ENCODE data around the gene TRPM6. TPM values are rescaled to one million over a fixed set of nuclear protein-coding genes. Genes with fewer than 3 reads are reported as not detected.
A peak's percentile ranks its signal among the peaks of the same experiment; 100 is the strongest.

TRPM6 gene
- total RNA-seq, 1 experiment from 2014 or later, result 1.4 TPM

DNA sequence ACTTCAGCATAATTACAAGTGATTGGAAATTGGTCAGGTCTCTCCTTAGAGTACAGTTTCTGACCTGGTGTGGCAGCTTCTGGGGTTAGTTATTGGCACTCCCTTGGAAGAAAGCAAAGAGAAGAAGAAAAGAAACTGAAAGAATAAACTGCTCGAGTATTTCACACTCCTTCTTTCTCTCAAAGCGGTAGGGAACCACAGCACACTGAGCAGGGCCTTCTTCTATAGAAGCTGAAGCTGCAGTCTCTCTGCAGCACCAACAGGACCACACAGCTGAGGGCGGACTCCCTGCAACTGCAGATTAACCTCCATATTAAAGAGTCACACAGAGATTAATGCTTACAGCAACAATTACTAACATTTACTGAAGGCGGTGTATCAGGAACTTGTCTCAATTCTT, 152.0 kb downstream of the TRPM6 start:
- TF ChIP-seq MYBL2 (CRISPR knock-in tag; IDR thresholded peaks at IDR 0.05) (no peak), SP1 (CRISPR knock-in tag; conservative IDR thresholded peaks at IDR 0.05) (no peak), CREB1 (CRISPR knock-in tag; IDR thresholded peaks at IDR 0.05) (no peak), TEAD4 (CRISPR knock-in tag; IDR thresholded peaks at IDR 0.05) (no peak), NR3C1 (CRISPR knock-in tag; conservative IDR thresholded peaks at IDR 0.05; ENCODE audit: low read depth) (no peak), JUN (CRISPR knock-in tag; IDR thresholded peaks at IDR 0.05) (no peak), SMAD3 (CRISPR knock-in tag; IDR thresholded peaks at IDR 0.05; ENCODE audit: borderline replicate concordance) (no peak), NR2C2 (CRISPR knock-in tag; IDR thresholded peaks at IDR 0.05) (no peak), SOX15 (CRISPR knock-in tag; IDR thresholded peaks at IDR 0.05) (no peak), ZNF396 (CRISPR knock-in tag; IDR thresholded peaks at IDR 0.05; ENCODE audit: borderline replicate concordance) (no peak), FOXJ3 (CRISPR knock-in tag; IDR thresholded peaks at IDR 0.05; ENCODE audit: borderline replicate concordance) (no peak)
- TF ChIP-seq, protein P1, sequence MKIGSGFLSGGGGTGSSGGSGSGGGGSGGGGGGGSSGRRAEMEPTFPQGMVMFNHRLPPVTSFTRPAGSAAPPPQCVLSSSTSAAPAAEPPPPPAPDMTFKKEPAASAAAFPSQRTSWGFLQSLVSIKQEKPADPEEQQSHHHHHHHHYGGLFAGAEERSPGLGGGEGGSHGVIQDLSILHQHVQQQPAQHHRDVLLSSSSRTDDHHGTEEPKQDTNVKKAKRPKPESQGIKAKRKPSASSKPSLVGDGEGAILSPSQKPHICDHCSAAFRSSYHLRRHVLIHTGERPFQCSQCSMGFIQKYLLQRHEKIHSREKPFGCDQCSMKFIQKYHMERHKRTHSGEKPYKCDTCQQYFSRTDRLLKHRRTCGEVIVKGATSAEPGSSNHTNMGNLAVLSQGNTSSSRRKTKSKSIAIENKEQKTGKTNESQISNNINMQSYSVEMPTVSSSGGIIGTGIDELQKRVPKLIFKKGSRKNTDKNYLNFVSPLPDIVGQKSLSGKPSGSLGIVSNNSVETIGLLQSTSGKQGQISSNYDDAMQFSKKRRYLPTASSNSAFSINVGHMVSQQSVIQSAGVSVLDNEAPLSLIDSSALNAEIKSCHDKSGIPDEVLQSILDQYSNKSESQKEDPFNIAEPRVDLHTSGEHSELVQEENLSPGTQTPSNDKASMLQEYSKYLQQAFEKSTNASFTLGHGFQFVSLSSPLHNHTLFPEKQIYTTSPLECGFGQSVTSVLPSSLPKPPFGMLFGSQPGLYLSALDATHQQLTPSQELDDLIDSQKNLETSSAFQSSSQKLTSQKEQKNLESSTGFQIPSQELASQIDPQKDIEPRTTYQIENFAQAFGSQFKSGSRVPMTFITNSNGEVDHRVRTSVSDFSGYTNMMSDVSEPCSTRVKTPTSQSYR (CRISPR knock-in tag; IDR thresholded peaks at IDR 0.05), result no peak
- TF ChIP-seq, protein P2, sequence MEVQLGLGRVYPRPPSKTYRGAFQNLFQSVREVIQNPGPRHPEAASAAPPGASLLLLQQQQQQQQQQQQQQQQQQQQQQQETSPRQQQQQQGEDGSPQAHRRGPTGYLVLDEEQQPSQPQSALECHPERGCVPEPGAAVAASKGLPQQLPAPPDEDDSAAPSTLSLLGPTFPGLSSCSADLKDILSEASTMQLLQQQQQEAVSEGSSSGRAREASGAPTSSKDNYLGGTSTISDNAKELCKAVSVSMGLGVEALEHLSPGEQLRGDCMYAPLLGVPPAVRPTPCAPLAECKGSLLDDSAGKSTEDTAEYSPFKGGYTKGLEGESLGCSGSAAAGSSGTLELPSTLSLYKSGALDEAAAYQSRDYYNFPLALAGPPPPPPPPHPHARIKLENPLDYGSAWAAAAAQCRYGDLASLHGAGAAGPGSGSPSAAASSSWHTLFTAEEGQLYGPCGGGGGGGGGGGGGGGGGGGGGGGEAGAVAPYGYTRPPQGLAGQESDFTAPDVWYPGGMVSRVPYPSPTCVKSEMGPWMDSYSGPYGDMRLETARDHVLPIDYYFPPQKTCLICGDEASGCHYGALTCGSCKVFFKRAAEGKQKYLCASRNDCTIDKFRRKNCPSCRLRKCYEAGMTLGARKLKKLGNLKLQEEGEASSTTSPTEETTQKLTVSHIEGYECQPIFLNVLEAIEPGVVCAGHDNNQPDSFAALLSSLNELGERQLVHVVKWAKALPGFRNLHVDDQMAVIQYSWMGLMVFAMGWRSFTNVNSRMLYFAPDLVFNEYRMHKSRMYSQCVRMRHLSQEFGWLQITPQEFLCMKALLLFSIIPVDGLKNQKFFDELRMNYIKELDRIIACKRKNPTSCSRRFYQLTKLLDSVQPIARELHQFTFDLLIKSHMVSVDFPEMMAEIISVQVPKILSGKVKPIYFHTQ (CRISPR knock-in tag; IDR thresholded peaks at IDR 0.05), result no peak
- TF ChIP-seq, protein P3, sequence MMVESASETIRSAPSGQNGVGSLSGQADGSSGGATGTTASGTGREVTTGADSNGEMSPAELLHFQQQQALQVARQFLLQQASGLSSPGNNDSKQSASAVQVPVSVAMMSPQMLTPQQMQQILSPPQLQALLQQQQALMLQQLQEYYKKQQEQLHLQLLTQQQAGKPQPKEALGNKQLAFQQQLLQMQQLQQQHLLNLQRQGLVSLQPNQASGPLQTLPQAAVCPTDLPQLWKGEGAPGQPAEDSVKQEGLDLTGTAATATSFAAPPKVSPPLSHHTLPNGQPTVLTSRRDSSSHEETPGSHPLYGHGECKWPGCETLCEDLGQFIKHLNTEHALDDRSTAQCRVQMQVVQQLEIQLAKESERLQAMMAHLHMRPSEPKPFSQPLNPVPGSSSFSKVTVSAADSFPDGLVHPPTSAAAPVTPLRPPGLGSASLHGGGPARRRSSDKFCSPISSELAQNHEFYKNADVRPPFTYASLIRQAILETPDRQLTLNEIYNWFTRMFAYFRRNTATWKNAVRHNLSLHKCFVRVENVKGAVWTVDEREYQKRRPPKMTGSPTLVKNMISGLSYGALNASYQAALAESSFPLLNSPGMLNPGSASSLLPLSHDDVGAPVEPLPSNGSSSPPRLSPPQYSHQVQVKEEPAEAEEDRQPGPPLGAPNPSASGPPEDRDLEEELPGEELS (CRISPR knock-in tag; IDR thresholded peaks at IDR 0.05), result no peak
- TF ChIP-seq, protein P4, sequence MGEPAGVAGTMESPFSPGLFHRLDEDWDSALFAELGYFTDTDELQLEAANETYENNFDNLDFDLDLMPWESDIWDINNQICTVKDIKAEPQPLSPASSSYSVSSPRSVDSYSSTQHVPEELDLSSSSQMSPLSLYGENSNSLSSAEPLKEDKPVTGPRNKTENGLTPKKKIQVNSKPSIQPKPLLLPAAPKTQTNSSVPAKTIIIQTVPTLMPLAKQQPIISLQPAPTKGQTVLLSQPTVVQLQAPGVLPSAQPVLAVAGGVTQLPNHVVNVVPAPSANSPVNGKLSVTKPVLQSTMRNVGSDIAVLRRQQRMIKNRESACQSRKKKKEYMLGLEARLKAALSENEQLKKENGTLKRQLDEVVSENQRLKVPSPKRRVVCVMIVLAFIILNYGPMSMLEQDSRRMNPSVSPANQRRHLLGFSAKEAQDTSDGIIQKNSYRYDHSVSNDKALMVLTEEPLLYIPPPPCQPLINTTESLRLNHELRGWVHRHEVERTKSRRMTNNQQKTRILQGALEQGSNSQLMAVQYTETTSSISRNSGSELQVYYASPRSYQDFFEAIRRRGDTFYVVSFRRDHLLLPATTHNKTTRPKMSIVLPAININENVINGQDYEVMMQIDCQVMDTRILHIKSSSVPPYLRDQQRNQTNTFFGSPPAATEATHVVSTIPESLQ (CRISPR knock-in tag; IDR thresholded peaks at IDR 0.05), result no peak
- TF ChIP-seq, protein P5, sequence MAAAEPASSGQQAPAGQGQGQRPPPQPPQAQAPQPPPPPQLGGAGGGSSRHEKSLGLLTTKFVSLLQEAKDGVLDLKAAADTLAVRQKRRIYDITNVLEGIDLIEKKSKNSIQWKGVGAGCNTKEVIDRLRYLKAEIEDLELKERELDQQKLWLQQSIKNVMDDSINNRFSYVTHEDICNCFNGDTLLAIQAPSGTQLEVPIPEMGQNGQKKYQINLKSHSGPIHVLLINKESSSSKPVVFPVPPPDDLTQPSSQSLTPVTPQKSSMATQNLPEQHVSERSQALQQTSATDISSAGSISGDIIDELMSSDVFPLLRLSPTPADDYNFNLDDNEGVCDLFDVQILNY (CRISPR knock-in tag; IDR thresholded peaks at IDR 0.05), result no peak
- H3K27me3 Mint-ChIP-seq (ENCODE audit: low read depth), result no peaks in the 10 kb centered on the region
- H3K27ac Mint-ChIP-seq, result no peak overlapping the region
- ATAC-seq (peak; percentile 77), DNase-seq (ENCODE audit: low spot score) (no peak)
- no peaks in the 10 kb centered on the region; the same call in 1 of the 2 replicates for H3K4me1 Mint-ChIP-seq
- no peak overlapping the region for H3K4me3 Mint-ChIP-seq
- no peaks in the 10 kb centered on the region for H3K36me3 Mint-ChIP-seq
- ChIA-PET CTCF (no interaction called here), POLR2A (no interaction called here)
- H3K9me3 Mint-ChIP-seq, result no peaks in the 10 kb centered on the region
